ENCODE results near the gene GLYATL2.

The GLYATL2 gene

DNA sequence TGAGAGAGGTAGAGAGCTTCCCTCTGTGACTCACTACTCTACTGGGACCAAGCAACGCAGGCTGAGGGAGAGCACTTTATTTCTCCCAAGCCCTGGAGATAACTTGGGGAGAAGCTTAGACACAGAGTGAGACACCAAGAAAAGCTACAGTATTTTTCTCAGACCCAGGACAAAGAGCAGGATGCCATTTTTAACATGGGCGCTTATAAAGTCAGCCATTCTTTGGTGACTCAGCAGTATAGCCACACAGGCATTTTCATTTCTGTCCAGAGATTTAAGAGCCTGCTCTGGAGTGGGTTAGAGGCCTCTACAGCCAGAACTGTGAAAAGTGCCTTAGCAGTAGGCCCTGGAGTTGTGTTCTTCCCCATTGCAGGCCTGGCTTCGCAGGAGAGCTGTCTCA is 57.8 kb downstream of the GLYATL2 start:
- H3K27me3 ChIP-seq (ENCODE audit: insufficient read depth, low read length): no peaks in the 10 kb centered on the region
- no peaks in the 10 kb centered on the region for H3K9me3 ChIP-seq (ENCODE audit: low read length)
- no peak overlapping the region for H2AFZ ChIP-seq (ENCODE audit: low read depth, low read length)
- no peaks in the 10 kb centered on the region for H3K36me3 ChIP-seq (ENCODE audit: insufficient read depth, low read length)
- no peaks in the 10 kb centered on the region for H3K4me1 ChIP-seq (ENCODE audit: insufficient read depth, low read length)
- no peak overlapping the region for H3K4me3 ChIP-seq (ENCODE audit: low read length)

GRCh38 chr11:58784995-58785394 is 59.5 kb downstream of the GLYATL2 start:
- no peaks in the 10 kb centered on the region for H3K27me3 ChIP-seq (ENCODE audit: insufficient read depth, low read length)
- no peaks in the 10 kb centered on the region for H3K36me3 ChIP-seq (ENCODE audit: insufficient read depth, low read length)
- H3K4me3 ChIP-seq (ENCODE audit: low read length): no peak overlapping the region
- H2AFZ ChIP-seq (ENCODE audit: low read depth, low read length): no peak overlapping the region
- no peaks in the 10 kb centered on the region for H3K4me1 ChIP-seq (ENCODE audit: insufficient read depth, low read length)
- H3K9me3 ChIP-seq (ENCODE audit: low read length): no peaks in the 10 kb centered on the region
